Measurements from ENCODE around the gene PDXDC1.
"Not testable (repeated sequence)": the region's sequence is repeated elsewhere in the genome, so short reads cannot be mapped to it uniquely, and the experiment has no call there.

Gene PDXDC1

GRCh38 chr16:14999845-15000244 lies 25.0 kb downstream of the PDXDC1 start:
- POLR2A ChIA-PET; DNase-seq; H3K9me3 ChIP-seq (ENCODE audit: control extremely low read depth in 1 of 5, control insufficient read depth in 4 of 5, insufficient read depth in 2 of 5, low read depth in 1 of 5, low read length in 4 of 5); CTCF ChIA-PET; H3K4me3 ChIP-seq (ENCODE audit: control insufficient read depth in 1 of 7, extremely low read depth in 1 of 7, insufficient read depth in 4 of 7, low read depth in 2 of 7, low read length in 6 of 7); H3K27ac ChIP-seq (ENCODE audit: insufficient read depth in 1 of 2, low read depth in 1 of 2, low read length in 2 of 2, poor library complexity in 1 of 2, severe bottlenecking in 2 of 2); H3K4me1 ChIP-seq (ENCODE audit: control extremely low read depth in 1 of 4, control insufficient read depth in 4 of 4, insufficient read depth in 4 of 4, low read length in 3 of 4); H3K27me3 ChIP-seq (replicated peaks in 2 of 5; ENCODE audit: control insufficient read depth in 4 of 5, insufficient read depth in 5 of 5, low read length in 4 of 5): not testable (repeated sequence)
- 100% methylated on average over 3 of the region's 3 CpGs for WGBS (ENCODE audit: insufficient coverage)
- peaks cover 0 to 19% (median 3%) of the 10 kb centered on the region in 4 experiments for H3K36me3 ChIP-seq (ENCODE audit: control insufficient read depth in 4 of 4, insufficient read depth in 4 of 4, low read length in 3 of 4)

GRCh38 chr16:15002448-15002847 lies 27.6 kb downstream of the PDXDC1 start:
- DNase-seq; H3K4me1 ChIP-seq (ENCODE audit: control extremely low read depth in 1 of 4, control insufficient read depth in 4 of 4, insufficient read depth in 4 of 4, low read length in 3 of 4); CTCF ChIA-PET; H3K27ac ChIP-seq (ENCODE audit: insufficient read depth in 1 of 2, low read depth in 1 of 2, low read length in 2 of 2, poor library complexity in 1 of 2, severe bottlenecking in 2 of 2); H3K27me3 ChIP-seq (replicated peaks in 2 of 5; ENCODE audit: control insufficient read depth in 4 of 5, insufficient read depth in 5 of 5, low read length in 4 of 5); H3K9me3 ChIP-seq (ENCODE audit: control extremely low read depth in 1 of 5, control insufficient read depth in 4 of 5, insufficient read depth in 2 of 5, low read depth in 1 of 5, low read length in 4 of 5); H3K4me3 ChIP-seq (ENCODE audit: control insufficient read depth in 1 of 7, extremely low read depth in 1 of 7, insufficient read depth in 4 of 7, low read depth in 2 of 7, low read length in 6 of 7); POLR2A ChIA-PET: not testable (repeated sequence)
- WGBS (ENCODE audit: insufficient coverage), result no CpG with 5 or more reads among the region's 3 CpGs
- peaks cover 0 to 31% (median 4%) of the 10 kb centered on the region in 4 experiments for H3K36me3 ChIP-seq (ENCODE audit: control insufficient read depth in 4 of 4, insufficient read depth in 4 of 4, low read length in 3 of 4)

GRCh38 chr16:15005357-15006132 lies 30.7 kb downstream of the PDXDC1 start:
- H3K4me3 ChIP-seq (ENCODE audit: control insufficient read depth in 1 of 7, extremely low read depth in 1 of 7, insufficient read depth in 4 of 7, low read depth in 2 of 7, low read length in 6 of 7); DNase-seq; H3K4me1 ChIP-seq (ENCODE audit: control extremely low read depth in 1 of 4, control insufficient read depth in 4 of 4, insufficient read depth in 4 of 4, low read length in 3 of 4); CTCF ChIA-PET; H3K27me3 ChIP-seq (replicated peaks in 2 of 5; ENCODE audit: control insufficient read depth in 4 of 5, insufficient read depth in 5 of 5, low read length in 4 of 5); H3K27ac ChIP-seq (ENCODE audit: insufficient read depth in 1 of 2, low read depth in 1 of 2, low read length in 2 of 2, poor library complexity in 1 of 2, severe bottlenecking in 2 of 2); H3K9me3 ChIP-seq (ENCODE audit: control extremely low read depth in 1 of 5, control insufficient read depth in 4 of 5, insufficient read depth in 2 of 5, low read depth in 1 of 5, low read length in 4 of 5); POLR2A ChIA-PET: not testable (repeated sequence)
- 89% methylated on average over 3 of the region's 5 CpGs for WGBS (ENCODE audit: insufficient coverage)
- H3K36me3 ChIP-seq (ENCODE audit: control insufficient read depth in 4 of 4, insufficient read depth in 4 of 4, low read length in 3 of 4), result peaks cover 0 to 32% (median 3%) of the 10 kb centered on the region in 4 experiments

- CTCF ChIA-PET; H3K27ac ChIP-seq (ENCODE audit: insufficient read depth in 1 of 2, low read depth in 1 of 2, low read length in 2 of 2, poor library complexity in 1 of 2, severe bottlenecking in 2 of 2); DNase-seq; H3K4me3 ChIP-seq (ENCODE audit: control insufficient read depth in 1 of 7, extremely low read depth in 1 of 7, insufficient read depth in 4 of 7, low read depth in 2 of 7, low read length in 6 of 7); H3K4me1 ChIP-seq (ENCODE audit: control extremely low read depth in 1 of 4, control insufficient read depth in 4 of 4, insufficient read depth in 4 of 4, low read length in 3 of 4); H3K9me3 ChIP-seq (ENCODE audit: control extremely low read depth in 1 of 5, control insufficient read depth in 4 of 5, insufficient read depth in 2 of 5, low read depth in 1 of 5, low read length in 4 of 5); POLR2A ChIA-PET; H3K27me3 ChIP-seq (replicated peaks in 2 of 5; ENCODE audit: control insufficient read depth in 4 of 5, insufficient read depth in 5 of 5, low read length in 4 of 5): not testable (repeated sequence)
- H3K36me3 ChIP-seq (ENCODE audit: control insufficient read depth in 4 of 4, insufficient read depth in 4 of 4, low read length in 3 of 4), result peaks cover 0 to 38% (median 4%) of the 10 kb centered on the region in 4 experiments
- WGBS (ENCODE audit: insufficient coverage), result 93% methylated on average over 2 of the region's 3 CpGs
Observed at GRCh38 chr16:15008647-15009046, 33.8 kb downstream of the PDXDC1 start.

- H3K27me3 ChIP-seq (replicated peaks in 2 of 5; ENCODE audit: control insufficient read depth in 4 of 5, insufficient read depth in 5 of 5, low read length in 4 of 5); H3K27ac ChIP-seq (ENCODE audit: insufficient read depth in 1 of 2, low read depth in 1 of 2, low read length in 2 of 2, poor library complexity in 1 of 2, severe bottlenecking in 2 of 2); H3K4me3 ChIP-seq (ENCODE audit: control insufficient read depth in 1 of 7, extremely low read depth in 1 of 7, insufficient read depth in 4 of 7, low read depth in 2 of 7, low read length in 6 of 7); POLR2A ChIA-PET; CTCF ChIA-PET; H3K9me3 ChIP-seq (ENCODE audit: control extremely low read depth in 1 of 5, control insufficient read depth in 4 of 5, insufficient read depth in 2 of 5, low read depth in 1 of 5, low read length in 4 of 5); DNase-seq: not testable (repeated sequence)
- peaks cover 0 to 14% (median 10%) of the 10 kb centered on the region in 4 experiments for H3K4me1 ChIP-seq (ENCODE audit: control extremely low read depth in 1 of 4, control insufficient read depth in 4 of 4, insufficient read depth in 4 of 4, low read length in 3 of 4)
- H3K36me3 ChIP-seq (ENCODE audit: control insufficient read depth in 4 of 4, insufficient read depth in 4 of 4, low read length in 3 of 4), result peaks cover 0 to 28% (median 3%) of the 10 kb centered on the region in 4 experiments
- 97% methylated on average over 6 of the region's 10 CpGs for WGBS (ENCODE audit: insufficient coverage)
Observed at GRCh38 chr16:15012941-15013340, 38.1 kb downstream of the PDXDC1 start.

GRCh38 chr16:15015671-15016070 lies 40.8 kb downstream of the PDXDC1 start:
- Histone ChIP-seq H3K36me3 (ENCODE audit: control insufficient read depth in 4 of 4, insufficient read depth in 4 of 4, low read length in 3 of 4) (peaks cover 0 to 28% (median 6%) of the 10 kb centered on the region in 4 experiments), H3K4me1 (ENCODE audit: control extremely low read depth in 1 of 4, control insufficient read depth in 4 of 4, insufficient read depth in 4 of 4, low read length in 3 of 4) (peaks cover 0 to 14% (median 10%) of the 10 kb centered on the region in 4 experiments)
- POLR2A ChIA-PET; H3K27ac ChIP-seq (ENCODE audit: insufficient read depth in 1 of 2, low read depth in 1 of 2, low read length in 2 of 2, poor library complexity in 1 of 2, severe bottlenecking in 2 of 2); CTCF ChIA-PET; DNase-seq; H3K4me3 ChIP-seq (ENCODE audit: control insufficient read depth in 1 of 7, extremely low read depth in 1 of 7, insufficient read depth in 4 of 7, low read depth in 2 of 7, low read length in 6 of 7); H3K9me3 ChIP-seq (ENCODE audit: control extremely low read depth in 1 of 5, control insufficient read depth in 4 of 5, insufficient read depth in 2 of 5, low read depth in 1 of 5, low read length in 4 of 5); H3K27me3 ChIP-seq (replicated peaks in 2 of 5; ENCODE audit: control insufficient read depth in 4 of 5, insufficient read depth in 5 of 5, low read length in 4 of 5): not testable (repeated sequence)
- WGBS (ENCODE audit: insufficient coverage), result no CpG with 5 or more reads among the region's 3 CpGs

GRCh38 chr16:15016354-15016753 lies 41.5 kb downstream of the PDXDC1 start:
- H3K27ac ChIP-seq (ENCODE audit: insufficient read depth in 1 of 2, low read depth in 1 of 2, low read length in 2 of 2, poor library complexity in 1 of 2, severe bottlenecking in 2 of 2); DNase-seq; POLR2A ChIA-PET; H3K4me3 ChIP-seq (ENCODE audit: control insufficient read depth in 1 of 7, extremely low read depth in 1 of 7, insufficient read depth in 4 of 7, low read depth in 2 of 7, low read length in 6 of 7); H3K27me3 ChIP-seq (replicated peaks in 2 of 5; ENCODE audit: control insufficient read depth in 4 of 5, insufficient read depth in 5 of 5, low read length in 4 of 5); H3K9me3 ChIP-seq (ENCODE audit: control extremely low read depth in 1 of 5, control insufficient read depth in 4 of 5, insufficient read depth in 2 of 5, low read depth in 1 of 5, low read length in 4 of 5): not testable (repeated sequence)
- peaks cover 2 to 29% (median 6%) of the 10 kb centered on the region in 4 experiments for H3K36me3 ChIP-seq (ENCODE audit: control insufficient read depth in 4 of 4, insufficient read depth in 4 of 4, low read length in 3 of 4)
- H3K4me1 ChIP-seq (ENCODE audit: control extremely low read depth in 1 of 4, control insufficient read depth in 4 of 4, insufficient read depth in 4 of 4, low read length in 3 of 4), result peaks cover 0 to 14% (median 10%) of the 10 kb centered on the region in 4 experiments
- CTCF ChIA-PET, result interaction anchor here (0.6 kb wide), 1 partner anchor 840 kb away, joined by 4 read pairs; no protein-coding TSS in a partner anchor
- 60% methylated on average over 3 of the region's 4 CpGs for WGBS (ENCODE audit: insufficient coverage)
